Activated CD8-positive, alpha-beta T cell treated with anti-CD3 and anti-CD28 coated beads, Interleukin-2, amount 10 ng/mL, durations not matched to agents 7 days and 5 days (primary cell): ENCODE measurements around the gene NIT1. TPM values are rescaled to one million over a fixed set of nuclear protein-coding genes. Genes with fewer than 3 reads are reported as not detected.

ENCODE experiments used
- ATAC-seq: fragments of 150-1000 bp; cut with Tn5 transposase; one replicate; pipeline ENCODE4 v1.10.0; 2021; ENCODE audit warnings: moderate library complexity
- CTCF ChIA-PET: fragments of 350-600 bp; sonication (Branson Sonifier 250); formaldehyde crosslinking; loops from one replicate; lab custom pipeline; 2021; ENCODE audit warnings: antibody characterized with exemption; lab: Charles Lee
- POLR2A ChIA-PET: fragments of 350-600 bp; sonication (Branson Sonifier 250); formaldehyde crosslinking; loops from one replicate; lab custom pipeline; 2021; ENCODE audit warnings: antibody characterized with exemption; lab: Charles Lee
- DNase-seq: peaks from one replicate; pipeline ENCODE4 v3.0.0-alpha.2; 2020
- H3K27ac Mint-ChIP-seq: one replicate; pipeline ENCODE4 v1.8.0; 2021; ENCODE audit warnings: mild to moderate bottlenecking, mixed read lengths
- H3K27me3 Mint-ChIP-seq: one replicate; pipeline ENCODE4 v1.8.0; 2021; ENCODE audit warnings: low read depth, mixed read lengths
- H3K36me3 Mint-ChIP-seq: one replicate; pipeline ENCODE4 v1.8.0; 2021; ENCODE audit warnings: low read depth, mixed read lengths
- H3K4me1 Mint-ChIP-seq: one replicate; pipeline ENCODE4 v1.8.0; 2021; ENCODE audit warnings: low read depth, mixed read lengths
- H3K4me3 Mint-ChIP-seq: one replicate; pipeline ENCODE4 v1.8.0; 2021; ENCODE audit warnings: mild to moderate bottlenecking, mixed read lengths
- H3K9me3 Mint-ChIP-seq: one replicate; pipeline ENCODE4 v1.8.0; 2022; ENCODE audit warnings: mixed read lengths; ENCODE audit not compliant: insufficient read depth
- total RNA-seq, 2 experiments: library from RNA; stranded (reverse); gene quantifications; one replicate each; pipeline ENCODE4 v1.2.3, GENCODE V29; 2021

NIT1 gene
- total RNA-seq, 2 experiments from 2014 or later, result 34.1 to 35.2 TPM

DNA sequence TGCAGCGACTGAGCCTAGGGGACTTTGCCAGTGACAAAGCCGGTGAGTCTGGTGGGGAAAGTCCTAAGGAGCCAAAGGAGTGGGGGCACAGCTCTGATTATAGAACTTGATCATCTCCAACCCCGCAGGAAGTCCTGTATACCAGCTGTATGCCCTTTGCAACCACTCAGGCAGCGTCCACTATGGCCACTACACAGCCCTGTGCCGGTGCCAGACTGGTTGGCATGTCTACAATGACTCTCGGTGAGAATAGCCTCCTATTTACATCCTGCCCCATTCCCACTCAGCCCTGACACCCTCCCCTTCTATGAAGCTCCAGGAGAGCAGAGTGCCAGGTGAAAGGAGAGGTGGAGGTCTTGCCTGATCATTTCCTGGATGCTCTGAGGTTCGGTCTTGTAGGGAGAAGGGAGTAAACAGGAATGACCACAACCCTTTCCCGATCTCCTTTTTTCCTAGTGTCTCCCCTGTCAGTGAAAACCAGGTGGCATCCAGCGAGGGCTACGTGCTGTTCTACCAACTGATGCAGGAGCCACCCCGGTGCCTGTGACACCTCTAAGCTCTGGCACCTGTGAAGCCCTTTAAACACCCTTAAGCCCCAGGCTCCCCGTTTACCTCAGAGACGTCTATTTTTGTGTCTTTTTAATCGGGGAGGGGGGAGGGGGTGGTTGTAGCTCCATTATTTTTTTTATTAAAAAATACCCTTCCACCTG is 47.2 kb downstream of the NIT1 start:
- Mint-ChIP-seq H3K9me3 (no peaks in the 10 kb centered on the region), H3K4me1 (peaks cover 46% of the 10 kb centered on the region), H3K36me3 (peaks cover 35% of the 10 kb centered on the region), H3K27ac (peak overlapping the region; percentile 78), H3K27me3 (no peaks in the 10 kb centered on the region), H3K4me3 (peak overlapping the region; percentile 9)
- ChIA-PET CTCF (interaction anchor here (0.6 to 4.6 kb wide), 31 partner anchors 8 to 225 kb away, joined by 3 to 40 read pairs (median 7); partner anchors contain the start of genes ADAMTS4, APOA2, B4GALT3 and CFAP126), POLR2A (interaction anchor here (0.6 to 4.3 kb wide), 17 partner anchors 10 to 225 kb away, joined by 3 to 51 read pairs (median 9); partner anchors contain the start of genes ADAMTS4, ARHGAP30, B4GALT3 and DEDD)
- ATAC-seq (no peak), DNase-seq (no peak)

- DNase-seq, result peak; percentile 98
- H3K27ac Mint-ChIP-seq, result peak within 1 kb of the TSS; percentile 96
- peaks cover 36% of the 10 kb centered on the region for H3K4me1 Mint-ChIP-seq
- H3K9me3 Mint-ChIP-seq, result no peaks in the 10 kb centered on the region
- CTCF ChIA-PET, result interaction anchor here (0.6 to 4.6 kb wide), 44 partner anchors 9 to 234 kb away, joined by 3 to 40 read pairs (median 4); partner anchors contain the start of genes ADAMTS4, APOA2, ARHGAP30 and B4GALT3
- H3K27me3 Mint-ChIP-seq, result no peaks in the 10 kb centered on the region
- H3K4me3 Mint-ChIP-seq, result peak within 1 kb of the TSS; percentile 90
- H3K36me3 Mint-ChIP-seq, result peaks cover 39% of the 10 kb centered on the region
- POLR2A ChIA-PET, result interaction anchor here (0.6 to 4.3 kb wide), 21 partner anchors 9 to 224 kb away, joined by 3 to 51 read pairs (median 5); partner anchors contain the start of genes ADAMTS4, ARHGAP30, B4GALT3 and DEDD
- peak; percentile 93 for ATAC-seq
These were observed 48.1 kb downstream of the NIT1 start, which contains the start of gene PPOX for GRCh38 chr1:161165742-161166668. TSS of gene PPOX (plus strand) at chr1:161166426. CDS start at chr1:161166848, 422 bp downstream.

GRCh38 chr1:161166669-161167548 is 49.0 kb downstream of the NIT1 start:
- CTCF ChIA-PET, result interaction anchor here (0.7 to 4.6 kb wide), 29 partner anchors 9 to 233 kb away, joined by 3 to 40 read pairs (median 7); partner anchors contain the start of genes ADAMTS4, APOA2, ARHGAP30 and B4GALT3
- peak overlapping the region; percentile 96 for H3K27ac Mint-ChIP-seq
- H3K4me1 Mint-ChIP-seq, result peaks cover 32% of the 10 kb centered on the region
- DNase-seq (peak; percentile 34), ATAC-seq (no peak)
- POLR2A ChIA-PET, result interaction anchor here (0.6 to 4.3 kb wide), 17 partner anchors 8 to 97 kb away, joined by 3 to 51 read pairs (median 9); partner anchors contain the start of genes ADAMTS4, ARHGAP30, B4GALT3 and DEDD
- peaks cover 43% of the 10 kb centered on the region for H3K36me3 Mint-ChIP-seq
- peak overlapping the region; percentile 90 for H3K4me3 Mint-ChIP-seq
- no peaks in the 10 kb centered on the region for H3K9me3 Mint-ChIP-seq
- H3K27me3 Mint-ChIP-seq, result no peaks in the 10 kb centered on the region

GRCh38 chr1:161168906-161169305 is 51.0 kb downstream of the NIT1 start:
- Mint-ChIP-seq H3K9me3 (no peaks in the 10 kb centered on the region), H3K27ac (no peak overlapping the region), H3K36me3 (peaks cover 47% of the 10 kb centered on the region), H3K4me1 (peaks cover 30% of the 10 kb centered on the region), H3K4me3 (no peak overlapping the region), H3K27me3 (no peaks in the 10 kb centered on the region)
- POLR2A ChIA-PET, result interaction anchor here (2.1 to 4.3 kb wide), 2 partner anchors 8 to 17 kb away, joined by 6 to 46 read pairs; partner anchors contain the start of gene B4GALT3
- ATAC-seq, result no peak
- CTCF ChIA-PET, result interaction anchor here (0.6 kb wide), 1 partner anchor 13 kb away, joined by 3 read pairs; no protein-coding TSS in a partner anchor
- DNase-seq, result no peak

Other genes starting within 250 kb of the NIT1 start
- gene ITLN1, start 232.9 kb upstream of the NIT1 start, total RNA-seq, result not detected
- gene ITLN2, start 163.3 kb upstream of the NIT1 start, total RNA-seq, result not detected
- gene F11R, start 97.0 kb upstream of the NIT1 start, total RNA-seq, result 10 to 100 TPM; 13.7 to 18.4 TPM
- gene TSTD1, start 79.1 kb upstream of the NIT1 start, total RNA-seq, result 10 to 100 TPM; 63.2 to 63.3 TPM
- 10 to 100 TPM; 81.6 to 83.2 TPM for gene USF1, start 72.1 kb upstream of the NIT1 start, total RNA-seq
- 100 to 1,000 TPM; 277 to 281 TPM for gene ARHGAP30, start 48.2 kb upstream of the NIT1 start, total RNA-seq
- gene NECTIN4, start 28.5 kb upstream of the NIT1 start, total RNA-seq, result not detected
- gene KLHDC9, start 19.7 kb upstream of the NIT1 start, total RNA-seq, result under 1 TPM; 0.61 to 0.91 TPM
- 10 to 100 TPM; 66.3 to 68.0 TPM for gene PFDN2, start 68 bp upstream of the NIT1 start, total RNA-seq
- 10 to 100 TPM; 34.5 to 36.3 TPM for gene DEDD, start 14.6 kb downstream of the NIT1 start, total RNA-seq
- 100 to 1,000 TPM; 103 to 104 TPM for gene UFC1, start 35.9 kb downstream of the NIT1 start, total RNA-seq
- 10 to 100 TPM; 29.2 to 32.0 TPM for gene USP21, start 41.4 kb downstream of the NIT1 start, total RNA-seq
- 10 to 100 TPM; 37.7 to 38.5 TPM for gene PPOX, start 48.3 kb downstream of the NIT1 start, total RNA-seq
- gene B4GALT3, start 59.4 kb downstream of the NIT1 start, total RNA-seq, result 10 to 100 TPM; 34.2 to 37.0 TPM
- 1 to 10 TPM in 1 of 2 experiments, under 1 TPM in 1; 0.82 to 2.1 TPM for gene ADAMTS4, start 80.9 kb downstream of the NIT1 start, total RNA-seq
- 10 to 100 TPM; 73.6 to 76.8 TPM for gene NDUFS2, start 84.3 kb downstream of the NIT1 start, total RNA-seq
- 10 to 100 TPM; 12.0 to 14.0 TPM for gene FCER1G, start 97.2 kb downstream of the NIT1 start, total RNA-seq
- gene APOA2, start 105.5 kb downstream of the NIT1 start, total RNA-seq, result not detected
- gene TOMM40L, start 108.0 kb downstream of the NIT1 start, total RNA-seq, result 10 to 100 TPM; 19.1 to 22.0 TPM
- gene NR1I3, start 120.1 kb downstream of the NIT1 start, total RNA-seq, result not detected
- under 1 TPM; 0.34 to 0.40 TPM for gene PCP4L1, start 140.6 kb downstream of the NIT1 start, total RNA-seq
- gene MPZ, start 191.9 kb downstream of the NIT1 start, total RNA-seq, result 1 to 10 TPM; 2.8 to 3.4 TPM
- 100 to 1,000 TPM; 151 to 163 TPM for gene SDHC, start 196.3 kb downstream of the NIT1 start, total RNA-seq
- gene CFAP126, start 249.8 kb downstream of the NIT1 start, total RNA-seq, result not detected